ENCODE data around the gene NINJ1.

DNA sequence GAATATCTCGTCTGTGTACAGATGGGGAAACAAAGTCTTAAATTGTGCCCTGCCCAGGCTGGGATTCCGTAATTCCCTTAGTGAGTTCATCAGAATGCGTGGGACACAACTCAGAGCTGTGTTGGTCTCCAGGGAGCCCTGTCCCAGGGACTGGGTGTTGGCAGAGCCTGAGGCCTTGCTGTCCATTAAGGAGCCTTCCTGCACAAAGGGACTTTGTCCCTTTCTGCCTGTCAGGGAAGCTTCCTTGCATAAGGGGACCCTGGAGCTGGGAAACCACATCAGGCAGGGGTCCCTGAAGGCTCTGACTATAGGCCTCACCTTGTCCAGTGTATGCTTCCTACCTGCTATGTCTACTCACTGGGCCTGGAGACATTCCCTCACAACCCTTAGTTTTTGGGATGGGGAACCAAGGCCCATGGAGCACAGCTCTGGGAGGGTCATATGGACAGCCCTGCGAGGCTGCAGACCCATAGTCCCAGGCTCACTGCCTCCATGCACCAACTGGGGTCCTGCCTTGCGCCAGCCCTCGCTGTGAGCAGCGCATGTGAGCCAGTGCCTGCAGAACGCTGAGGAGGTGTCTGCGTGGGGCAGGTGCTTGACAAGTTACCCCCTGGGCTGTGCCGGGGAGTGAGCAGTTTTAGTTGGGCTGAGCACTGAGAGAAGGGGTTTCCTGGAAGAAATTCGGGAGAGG lies 36.4 kb downstream of the NINJ1 start:
- TF ChIP-seq, protein P1, sequence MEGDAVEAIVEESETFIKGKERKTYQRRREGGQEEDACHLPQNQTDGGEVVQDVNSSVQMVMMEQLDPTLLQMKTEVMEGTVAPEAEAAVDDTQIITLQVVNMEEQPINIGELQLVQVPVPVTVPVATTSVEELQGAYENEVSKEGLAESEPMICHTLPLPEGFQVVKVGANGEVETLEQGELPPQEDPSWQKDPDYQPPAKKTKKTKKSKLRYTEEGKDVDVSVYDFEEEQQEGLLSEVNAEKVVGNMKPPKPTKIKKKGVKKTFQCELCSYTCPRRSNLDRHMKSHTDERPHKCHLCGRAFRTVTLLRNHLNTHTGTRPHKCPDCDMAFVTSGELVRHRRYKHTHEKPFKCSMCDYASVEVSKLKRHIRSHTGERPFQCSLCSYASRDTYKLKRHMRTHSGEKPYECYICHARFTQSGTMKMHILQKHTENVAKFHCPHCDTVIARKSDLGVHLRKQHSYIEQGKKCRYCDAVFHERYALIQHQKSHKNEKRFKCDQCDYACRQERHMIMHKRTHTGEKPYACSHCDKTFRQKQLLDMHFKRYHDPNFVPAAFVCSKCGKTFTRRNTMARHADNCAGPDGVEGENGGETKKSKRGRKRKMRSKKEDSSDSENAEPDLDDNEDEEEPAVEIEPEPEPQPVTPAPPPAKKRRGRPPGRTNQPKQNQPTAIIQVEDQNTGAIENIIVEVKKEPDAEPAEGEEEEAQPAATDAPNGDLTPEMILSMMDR (IDR thresholded peaks at IDR 0.05): no peak
- no peak for TF ChIP-seq POLR2A (IDR thresholded peaks at IDR 0.05)

Data from lower leg skin (tissue), 3 donors.